Liver (tissue), 9 donors: ENCODE results near the gene COPB2. TPM values are rescaled to one million over a fixed set of nuclear protein-coding genes. Genes with fewer than 3 reads are reported as not detected.

Source experiments
- DNase-seq: peaks from one replicate; pipeline ENCODE4 v3.0.0-alpha.2; 2017; ENCODE audit warnings: low spot score
- H3K27ac ChIP-seq, 2 donors: one replicate each; pipeline ENCODE4 v1.7.0; 2013; ENCODE audit warnings: inconsistent platforms in 2 of 2, low read length in 2 of 2, control low read depth in 1 of 2, low read depth in 1 of 2, mild to moderate bottlenecking in 1 of 2
- H3K27me3 ChIP-seq, 4 donors: one replicate each; pipeline versions ENCODE4 v1.6.1 to v1.7.0; 2013; ENCODE audit warnings: low read length in 3 of 4, inconsistent platforms in 1 of 4, mild to moderate bottlenecking in 1 of 4, moderate library complexity in 1 of 4; ENCODE audit not compliant: control insufficient read depth in 4 of 4, insufficient read depth in 4 of 4
- H3K36me3 ChIP-seq, 4 donors: one replicate each; pipeline versions ENCODE4 v1.6.1 to v1.7.0; 2013; ENCODE audit warnings: low read length in 3 of 4, mild to moderate bottlenecking in 3 of 4, low read depth in 1 of 4, moderate library complexity in 1 of 4; ENCODE audit not compliant: control insufficient read depth in 4 of 4, insufficient read depth in 3 of 4
- H3K4me1 ChIP-seq, 4 donors: one replicate each; pipeline versions ENCODE4 v1.6.1 to v1.7.0; 2013; ENCODE audit warnings: low read length in 3 of 4, mild to moderate bottlenecking in 3 of 4, moderate library complexity in 1 of 4; ENCODE audit not compliant: control insufficient read depth in 4 of 4, insufficient read depth in 4 of 4
- H3K4me3 ChIP-seq, 3 donors: one replicate each; pipeline versions ENCODE4 v1.6.1 to v1.7.0; 2013; ENCODE audit warnings: low read length in 3 of 3, control low read depth in 1 of 3, low read depth in 1 of 3, mild to moderate bottlenecking in 1 of 3
- H3K9ac ChIP-seq, 2 donors: one replicate each; pipeline ENCODE4 v1.7.0; 2013; ENCODE audit warnings: low read length in 2 of 2, mild to moderate bottlenecking in 2 of 2, moderate library complexity in 2 of 2, control low read depth in 1 of 2, low read depth in 1 of 2
- H3K9me3 ChIP-seq, 4 donors: one replicate each; pipeline versions ENCODE4 v1.6.1 to v1.7.0; 2013; ENCODE audit warnings: low read length in 3 of 4; ENCODE audit not compliant: control insufficient read depth in 4 of 4
- ATF3 ChIP-seq: IDR thresholded peaks from 2 replicates; pipeline ENCODE4 v1.6.1; 2016; ENCODE audit warnings: antibody characterized with exemption
- CTCF ChIP-seq: fragments of 150-350 bp; IDR thresholded peaks from 2 replicates; pipeline ENCODE4 v1.5.1; 2017; ENCODE audit warnings: improper control_type of control experiment, low read depth, low read length; ENCODE audit not compliant: missing input control
- EGR1 ChIP-seq, 2 donors: IDR thresholded peaks; 2 replicates each; pipeline ENCODE4 v1.6.1; 2016 to 2018; ENCODE audit warnings: antibody characterized with exemption in 2 of 2, low read depth in 2 of 2
- FOXA1 ChIP-seq: IDR thresholded peaks from 2 replicates; pipeline ENCODE4 v1.6.1; 2016; ENCODE audit warnings: antibody characterized with exemption
- FOXA2 ChIP-seq: IDR thresholded peaks from 2 replicates; pipeline ENCODE4 v1.6.1; 2016; ENCODE audit warnings: antibody characterized with exemption
- GABPA ChIP-seq, 2 donors: IDR thresholded peaks in 1 of 2; conservative IDR thresholded peaks in 1 of 2; 2 replicates each; pipeline ENCODE4 v1.6.1; 2016; ENCODE audit warnings: antibody characterized with exemption in 2 of 2, mild to moderate bottlenecking in 1 of 2, moderate library complexity in 1 of 2
- HNF4A ChIP-seq, 2 donors: conservative IDR thresholded peaks; 2 replicates each; pipeline ENCODE4 v1.6.1; 2016; ENCODE audit warnings: antibody characterized with exemption in 2 of 2, mild to moderate bottlenecking in 2 of 2
- HNF4G ChIP-seq: IDR thresholded peaks from 2 replicates; pipeline ENCODE4 v1.6.1; 2016; ENCODE audit warnings: antibody characterized with exemption
- JUND ChIP-seq, 2 donors: IDR thresholded peaks; 2 replicates each; pipeline ENCODE4 v1.6.1; 2016; ENCODE audit warnings: antibody characterized with exemption in 2 of 2
- MAX ChIP-seq: IDR thresholded peaks from 2 replicates; pipeline ENCODE4 v1.6.1; 2016; ENCODE audit warnings: antibody characterized with exemption
- NR2F2 ChIP-seq: IDR thresholded peaks from 2 replicates; pipeline ENCODE4 v1.6.1; 2016; ENCODE audit warnings: antibody characterized with exemption
- RAD21 ChIP-seq, 2 donors: IDR thresholded peaks; 2 replicates each; pipeline ENCODE4 v1.6.1; 2016; ENCODE audit warnings: antibody characterized with exemption in 2 of 2, mild to moderate bottlenecking in 2 of 2
- REST ChIP-seq: IDR thresholded peaks from 2 replicates; pipeline ENCODE4 v1.6.1; 2016; ENCODE audit warnings: antibody characterized with exemption, mild to moderate bottlenecking
- RXRA ChIP-seq, 2 donors: IDR thresholded peaks; 2 replicates each; pipeline ENCODE4 v1.6.1; 2017 to 2018; ENCODE audit warnings: antibody characterized with exemption in 2 of 2, mild to moderate bottlenecking in 1 of 2
- SP1 ChIP-seq: IDR thresholded peaks from 2 replicates; pipeline ENCODE4 v1.6.1; 2018; ENCODE audit warnings: antibody characterized with exemption, mild to moderate bottlenecking
- YY1 ChIP-seq: IDR thresholded peaks from 2 replicates; pipeline ENCODE4 v1.6.1; 2016; ENCODE audit warnings: antibody characterized with exemption, mild to moderate bottlenecking
- WGBS: extraction: QIAGEN DNeasy Blood & Tissue Kit; methylation state at CpG from one replicate; pipeline ENCODE4 v1.1.7; 2013; 5-methylcytosine and 5-hydroxymethylcytosine counted together
- polyA plus RNA-seq, 2 donors: library from polyadenylated mRNA; stranded (reverse) in 1 of 2; unstranded in 1 of 2; fragments of 200-250 nt in 1 of 2; fragments of >200 nt in 1 of 2; fragmentation: Nextera tagmentation in 1 of 2; extraction: Ambion mirVana in 1 of 2; gene quantifications; one replicate each; pipeline versions ENCODE4 v1.2.1 to v1.2.3, GENCODE V29; 2013 to 2015
- total RNA-seq, 2 donors: library from RNA; depleted of rRNA; stranded (reverse); fragments of >200 nt; gene quantifications; one replicate each; pipeline ENCODE4 v1.2.3, GENCODE V29; 2014
- TF ChIP-seq, protein P1 (sequence below): IDR thresholded peaks from 2 replicates; pipeline ENCODE4 v1.6.1; 2016; ENCODE audit warnings: antibody characterized with exemption
- donor health status: healthy.
- donor health status: healthy.
- donor health status: healthy.
- donor health status: healthy.
- donor health status: healthy.

The COPB2 gene
- total and polyA plus RNA-seq, 4 donors = 45.4 to 145 (median 72.0) TPM

DNA sequence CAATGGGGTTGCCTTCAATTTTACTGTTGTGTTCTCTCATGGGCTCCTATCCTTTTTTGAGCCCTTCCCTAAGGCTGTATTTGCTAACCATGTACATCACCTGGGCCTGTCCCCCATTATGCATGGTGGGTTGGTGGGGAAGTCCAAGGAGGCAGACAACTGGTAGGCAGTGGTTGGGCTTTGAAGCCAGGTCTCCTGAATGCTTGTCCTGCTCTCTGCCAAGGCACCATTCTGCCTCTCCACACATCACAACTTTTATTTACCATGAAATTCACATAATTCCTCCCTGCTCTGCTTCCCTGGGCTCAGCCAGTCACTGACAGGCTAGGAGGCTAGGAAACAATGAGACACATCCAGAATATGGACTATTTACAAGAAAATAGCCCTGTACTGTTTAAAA lies 41.0 kb upstream of the COPB2 start:
- Histone ChIP-seq H3K4me3 (no peak overlapping the region), H3K9ac (no peak overlapping the region), H3K27ac (no peak overlapping the region), H3K9me3 (no peaks in the 10 kb centered on the region), H3K27me3 (no peaks in the 10 kb centered on the region), H3K4me1 (peaks cover 0 to 2% (median 0%) of the 10 kb centered on the region in 4 donors), H3K36me3 (peaks cover 0 to 3% (median 0%) of the 10 kb centered on the region in 4 donors)
- TF ChIP-seq FOXA2 = no peak
- TF ChIP-seq NR2F2 = no peak
- no peak for TF ChIP-seq ATF3
- TF ChIP-seq RXRA (IDR thresholded peaks at IDR 0.05) = no peak
- no peak for TF ChIP-seq CTCF
- no peak for TF ChIP-seq RAD21 (IDR thresholded peaks at IDR 0.05)
- TF ChIP-seq HNF4A (conservative IDR thresholded peaks at IDR 0.05) = no peak
- TF ChIP-seq, protein P1, sequence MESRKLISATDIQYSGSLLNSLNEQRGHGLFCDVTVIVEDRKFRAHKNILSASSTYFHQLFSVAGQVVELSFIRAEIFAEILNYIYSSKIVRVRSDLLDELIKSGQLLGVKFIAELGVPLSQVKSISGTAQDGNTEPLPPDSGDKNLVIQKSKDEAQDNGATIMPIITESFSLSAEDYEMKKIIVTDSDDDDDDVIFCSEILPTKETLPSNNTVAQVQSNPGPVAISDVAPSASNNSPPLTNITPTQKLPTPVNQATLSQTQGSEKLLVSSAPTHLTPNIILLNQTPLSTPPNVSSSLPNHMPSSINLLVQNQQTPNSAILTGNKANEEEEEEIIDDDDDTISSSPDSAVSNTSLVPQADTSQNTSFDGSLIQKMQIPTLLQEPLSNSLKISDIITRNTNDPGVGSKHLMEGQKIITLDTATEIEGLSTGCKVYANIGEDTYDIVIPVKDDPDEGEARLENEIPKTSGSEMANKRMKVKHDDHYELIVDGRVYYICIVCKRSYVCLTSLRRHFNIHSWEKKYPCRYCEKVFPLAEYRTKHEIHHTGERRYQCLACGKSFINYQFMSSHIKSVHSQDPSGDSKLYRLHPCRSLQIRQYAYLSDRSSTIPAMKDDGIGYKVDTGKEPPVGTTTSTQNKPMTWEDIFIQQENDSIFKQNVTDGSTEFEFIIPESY = no peak
- no peak for TF ChIP-seq SP1
- TF ChIP-seq FOXA1 = no peak
- TF ChIP-seq REST = no peak
- TF ChIP-seq EGR1 (IDR thresholded peaks at IDR 0.05; ENCODE audit: low read depth in 2 of 2) = no peak
- TF ChIP-seq HNF4G = no peak
- DNase-seq = no peak

DNA sequence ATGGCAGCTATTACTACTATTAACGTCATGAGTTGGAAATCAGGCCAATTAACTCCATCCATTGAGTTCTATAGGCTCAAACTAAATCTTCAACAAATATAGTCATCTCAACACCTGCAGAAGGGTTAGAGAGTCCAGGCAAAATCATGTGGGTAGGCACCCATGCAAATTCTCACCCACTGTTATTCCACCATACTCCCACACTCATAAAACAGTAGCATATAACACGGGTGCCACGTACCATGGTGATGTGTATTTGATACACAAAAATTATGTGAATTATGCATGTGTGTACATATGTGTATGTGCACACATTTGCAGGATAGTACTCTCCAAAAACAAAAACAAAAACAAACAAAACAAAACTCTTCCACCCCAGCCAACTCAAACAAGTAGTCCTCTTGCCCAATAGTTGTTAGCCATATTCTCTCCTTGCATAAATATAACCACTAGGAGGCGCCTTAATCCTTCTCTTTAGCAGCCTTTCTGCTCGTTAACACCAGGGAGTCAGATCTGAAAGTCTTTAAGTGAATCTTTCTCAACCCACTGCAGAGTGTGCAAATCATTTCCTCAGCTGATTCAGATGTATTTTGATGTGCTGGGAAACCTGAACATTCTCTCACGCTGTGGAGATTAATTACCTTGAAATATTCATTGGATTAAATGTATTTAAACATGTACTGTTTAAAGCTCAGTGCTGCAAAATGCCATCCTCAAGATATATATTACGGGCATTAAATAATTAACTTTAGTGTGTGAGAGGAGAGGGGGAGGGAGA lies 38.0 kb upstream of the COPB2 start:
- no peak overlapping the region for H3K9ac ChIP-seq
- H3K36me3 ChIP-seq = peaks cover 0 to 7% (median 1%) of the 10 kb centered on the region in 4 donors
- H3K4me3 ChIP-seq = no peak overlapping the region
- H3K9me3 ChIP-seq = no peaks in the 10 kb centered on the region
- H3K27me3 ChIP-seq = no peaks in the 10 kb centered on the region
- H3K4me1 ChIP-seq = peaks cover 0 to 2% (median 0%) of the 10 kb centered on the region in 4 donors
- H3K27ac ChIP-seq = no peak overlapping the region
- 62% methylated on average over 7 of the region's 7 CpGs for WGBS
- DNase-seq = no peak
- TF ChIP-seq EGR1 (IDR thresholded peaks at IDR 0.05; ENCODE audit: low read depth in 2 of 2) (no peak), GABPA (IDR thresholded peaks at IDR 0.05 in 1 of 2, conservative IDR thresholded peaks at IDR 0.05 in 1 of 2) (no peak), HNF4G (no peak), HNF4A (conservative IDR thresholded peaks at IDR 0.05) (no peak), RXRA (IDR thresholded peaks at IDR 0.05) (no peak), YY1 (no peak), RAD21 (IDR thresholded peaks at IDR 0.05) (peak; percentile 98 to 99), FOXA1 (no peak), JUND (IDR thresholded peaks at IDR 0.05) (no peak), REST (no peak), SP1 (no peak), MAX (no peak)
- TF ChIP-seq, protein P1 = no peak
